Tibial artery (tissue), 4 donors: ENCODE results near the gene TANK.
A peak's percentile ranks its signal among the peaks of the same experiment; 100 is the strongest.

Experiments
- DNase-seq, 2 donors: peaks; one replicate each; pipeline ENCODE4 v3.0.0-alpha.2; 2019
- H3K27ac ChIP-seq, 2 donors: fragments of 200-600 bp; sonication (generic) in 1 of 2; 1 replicate in 1 of 2; 2 replicates in 1 of 2; pipeline ENCODE4 v1.5.1; 2018 to 2019; ENCODE audit warnings: mild to moderate bottlenecking in 1 of 2
- H3K27me3 ChIP-seq, 2 donors: fragments of 200-600 bp; sonication (generic) in 1 of 2; one replicate each; pipeline versions ENCODE4 v1.5.1 to v1.6.0; 2016 to 2019
- H3K36me3 ChIP-seq, 3 donors: fragments of 200-600 bp; sonication (generic) in 2 of 3; one replicate each; pipeline ENCODE4 v1.5.1; 2016 to 2019; ENCODE audit warnings: mild to moderate bottlenecking in 2 of 3
- H3K4me1 ChIP-seq, 4 donors: fragments of 200-600 bp; sonication (generic) in 2 of 4; 1 replicate in 3 of 4; 2 replicates in 1 of 4; pipeline ENCODE4 v1.5.1; 2016 to 2019
- H3K4me3 ChIP-seq, 2 donors: fragments of 200-600 bp; sonication (generic) in 1 of 2; 1 replicate in 1 of 2; 2 replicates in 1 of 2; pipeline ENCODE4 v1.5.1; 2018 to 2019; ENCODE audit warnings: mild to moderate bottlenecking in 2 of 2
- H3K9me3 ChIP-seq, 3 donors: fragments of 200-600 bp; sonication (generic) in 1 of 3; one replicate each; pipeline ENCODE4 v1.5.1; 2016 to 2019
- CTCF ChIP-seq, 2 experiments: fragments of 200-600 bp in 1 of 2; fragments of 450-650 bp in 1 of 2; IDR thresholded peaks; one replicate each; pipeline ENCODE4 v1.5.1; 2017 to 2019; ENCODE audit warnings: antibody characterized with exemption in 2 of 2, mild to moderate bottlenecking in 1 of 2, moderate library complexity in 1 of 2
- intact Hi-C: fragments of 100-400 bp; cut with DNase I; formaldehyde crosslinking; loops from one replicate; pipeline ENCODE4 v1.15.0; 2023; ENCODE audit warnings: low total_unique reads

The TANK gene

DNA sequence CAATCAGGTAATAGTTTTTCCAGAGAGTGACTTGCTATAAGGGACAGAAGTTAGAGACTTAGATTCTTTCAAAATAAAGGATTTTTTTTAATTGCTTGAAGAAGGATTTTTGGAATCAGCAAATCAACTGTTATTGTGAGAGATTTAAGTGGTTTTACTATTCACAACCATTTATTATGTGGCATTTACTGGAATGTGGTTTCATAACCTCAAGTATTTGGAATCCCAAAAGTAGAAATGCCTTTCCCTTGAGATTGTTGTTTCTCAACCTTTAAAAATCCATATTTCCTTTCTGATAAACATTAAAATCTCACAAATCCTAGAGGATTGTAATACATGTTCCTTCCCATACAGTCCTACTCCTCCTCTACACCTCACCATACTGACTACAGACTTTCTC is 5.0 kb downstream of the TANK start:
- no peak for DNase-seq
- intact Hi-C loops: no loop called here
- H3K4me1 ChIP-seq: peaks cover 0 to 78% (median 17%) of the 10 kb centered on the region in 4 donors
- H3K36me3 ChIP-seq: peaks cover 10 to 23% (median 19%) of the 10 kb centered on the region in 3 donors
- no peak overlapping the region for H3K4me3 ChIP-seq
- H3K9me3 ChIP-seq: no peaks in the 10 kb centered on the region
- TF ChIP-seq CTCF (IDR thresholded peaks at IDR 0.05): no peak
- H3K27me3 ChIP-seq: no peaks in the 10 kb centered on the region
- H3K27ac ChIP-seq: peak overlapping the region; percentile 11 to 29

GRCh38 chr2:161165811-161166210 is 5.6 kb downstream of the TANK start:
- peaks cover 0 to 83% (median 20%) of the 10 kb centered on the region in 4 donors for H3K4me1 ChIP-seq
- DNase-seq: no peak
- peaks cover 10 to 23% (median 19%) of the 10 kb centered on the region in 3 donors for H3K36me3 ChIP-seq
- H3K27ac ChIP-seq: peak overlapping the region; percentile 11 to 29
- no peak for TF ChIP-seq CTCF (IDR thresholded peaks at IDR 0.05)
- no peaks in the 10 kb centered on the region for H3K9me3 ChIP-seq
- no peaks in the 10 kb centered on the region for H3K27me3 ChIP-seq
- intact Hi-C loops: no loop called here
- no peak overlapping the region for H3K4me3 ChIP-seq

- intact Hi-C loops: no loop called here
- no peaks in the 10 kb centered on the region for H3K9me3 ChIP-seq
- no peak overlapping the region for H3K27ac ChIP-seq
- no peaks in the 10 kb centered on the region for H3K27me3 ChIP-seq
- TF ChIP-seq CTCF (IDR thresholded peaks at IDR 0.05): no peak
- peaks cover 10 to 23% (median 19%) of the 10 kb centered on the region in 3 donors for H3K36me3 ChIP-seq
- H3K4me3 ChIP-seq: no peak overlapping the region
- DNase-seq: no peak
- H3K4me1 ChIP-seq: peaks cover 0 to 86% (median 22%) of the 10 kb centered on the region in 4 donors
These were observed 6.5 kb downstream of the TANK start for GRCh38 chr2:161166538-161167409.

DNA sequence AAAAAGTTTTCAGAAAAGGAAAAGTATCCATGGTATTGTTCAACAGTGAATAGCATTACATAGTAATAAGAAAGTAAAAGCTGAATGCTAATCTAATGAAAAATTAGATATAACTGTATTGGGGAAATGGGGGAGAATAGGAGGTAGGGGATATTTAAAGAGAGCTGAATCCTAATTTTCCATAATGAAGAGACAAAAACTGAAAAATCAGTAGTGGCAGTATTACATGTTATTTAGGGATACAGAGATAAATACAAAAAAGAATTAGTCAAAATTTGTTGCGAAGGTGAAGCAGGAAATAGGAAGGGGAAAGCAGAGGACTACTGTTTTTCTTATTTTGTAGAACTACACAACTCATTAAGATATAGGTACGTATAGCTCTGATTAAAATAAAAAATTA is 9.1 kb downstream of the TANK start:
- Histone ChIP-seq H3K36me3 (peaks cover 0 to 8% (median 6%) of the 10 kb centered on the region in 3 donors), H3K9me3 (no peaks in the 10 kb centered on the region), H3K4me1 (peaks cover 0 to 64% (median 20%) of the 10 kb centered on the region in 4 donors), H3K4me3 (no peak overlapping the region), H3K27ac (no peak overlapping the region), H3K27me3 (no peaks in the 10 kb centered on the region)
- DNase-seq: no peak
- intact Hi-C loops: no loop called here
- TF ChIP-seq CTCF (IDR thresholded peaks at IDR 0.05): no peak

DNA sequence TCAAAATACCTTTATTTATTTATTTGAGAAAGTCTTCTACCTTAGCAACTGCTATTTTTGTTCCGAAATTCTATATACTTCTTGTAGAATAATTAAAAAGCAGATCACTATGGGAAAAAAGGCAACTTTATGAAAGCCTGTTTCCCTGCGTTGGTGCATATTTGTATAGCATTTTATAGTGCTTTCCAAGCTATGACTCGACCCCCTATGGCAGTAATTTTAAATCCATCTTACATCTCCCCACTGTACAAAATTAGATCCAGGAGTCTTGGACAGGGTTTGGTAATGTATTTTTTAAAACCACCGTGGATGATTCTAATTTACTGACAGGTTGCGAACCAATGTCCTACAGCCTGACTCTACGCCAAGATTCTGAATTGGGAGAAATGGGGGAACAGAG is 10.1 kb downstream of the TANK start:
- no peak for DNase-seq
- H3K36me3 ChIP-seq: peaks cover 0 to 7% (median 6%) of the 10 kb centered on the region in 3 donors
- TF ChIP-seq CTCF (IDR thresholded peaks at IDR 0.05): no peak
- no peaks in the 10 kb centered on the region for H3K9me3 ChIP-seq
- H3K27ac ChIP-seq: no peak overlapping the region
- H3K4me1 ChIP-seq: peaks cover 0 to 53% (median 18%) of the 10 kb centered on the region in 4 donors
- intact Hi-C loops: no loop called here
- no peaks in the 10 kb centered on the region for H3K27me3 ChIP-seq
- H3K4me3 ChIP-seq: no peak overlapping the region
